ENCODE results near the gene CLCA2. TPM values are rescaled to one million over a fixed set of nuclear protein-coding genes. Genes with fewer than 3 reads are reported as not detected.

CLCA2 gene
- total RNA-seq, 1 experiment from 2014 or later = not detected

DNA sequence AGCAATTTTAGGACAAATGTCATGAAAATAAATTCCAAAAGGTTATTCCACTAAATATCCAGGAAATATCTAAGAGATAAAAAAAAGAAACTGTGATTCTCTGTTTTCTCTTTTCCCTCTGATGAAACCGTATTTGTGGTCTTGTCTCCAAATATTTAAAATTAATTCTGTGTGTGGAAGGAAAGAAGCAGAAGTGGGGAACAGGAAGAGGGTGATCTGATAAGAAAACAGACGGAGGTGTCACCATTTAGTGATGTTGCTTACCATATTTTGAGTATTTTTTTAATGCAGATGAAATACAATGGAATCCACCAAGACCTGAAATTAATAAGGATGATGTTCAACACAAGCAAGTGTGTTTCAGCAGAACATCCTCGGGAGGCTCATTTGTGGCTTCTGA is 74.3 kb downstream of the CLCA2 start:
- H3K36me3 Mint-ChIP-seq (ENCODE audit: insufficient read depth in 1 of 3, low read depth in 3 of 3) = peaks cover 0 to 1% (median 0%) of the 10 kb centered on the region in 3 experiments; a peak in 1 of 7 replicates
- Histone ChIP-seq H3T11ph (ENCODE audit: low read length) (no peak overlapping the region), H3K18ac (ENCODE audit: insufficient read length, low read depth, low read length) (no peak overlapping the region), H3K79me2 (ENCODE audit: insufficient read depth, low read length) (no peaks in the 10 kb centered on the region), H2AK5ac (ENCODE audit: insufficient read length, low read length) (no peak overlapping the region), H4K91ac (ENCODE audit: insufficient read length, low read depth, low read length) (no peak overlapping the region), H2AFZ (ENCODE audit: low read length) (no peak overlapping the region), H3K9me3 (ENCODE audit: control insufficient read depth, low read depth, low read length) (no peaks in the 10 kb centered on the region), H3K27ac (ENCODE audit: insufficient read length, low read depth, low read length) (no peak overlapping the region), H3K4me2 (ENCODE audit: insufficient read depth, insufficient read length, low read length) (no peak overlapping the region), H3K23ac (ENCODE audit: insufficient read length, low read depth, low read length) (no peak overlapping the region), H3K4ac (ENCODE audit: low read depth, low read length) (no peak overlapping the region), H3K27me3 (ENCODE audit: insufficient read depth, low read length) (no peaks in the 10 kb centered on the region), H2BK5ac (ENCODE audit: insufficient read length, low read length) (no peak overlapping the region), H3K23me2 (ENCODE audit: insufficient read length, low read depth, low read length, poor library complexity, severe bottlenecking) (peaks cover 8% of the 10 kb centered on the region), H2BK120ac (ENCODE audit: low read depth, low read length, poor library complexity, severe bottlenecking) (no peak overlapping the region), H4K8ac (replicated peaks; ENCODE audit: insufficient read length, low read depth, low read length) (no peak overlapping the region), H2BK20ac (ENCODE audit: low read depth, low read length, poor library complexity, severe bottlenecking) (no peak overlapping the region), H3K14ac (ENCODE audit: insufficient read depth, low read length) (no peak overlapping the region), H3K4me1 (ENCODE audit: insufficient read depth, low read length) (no peaks in the 10 kb centered on the region; the same call in 1 of the 2 replicates), H2BK12ac (ENCODE audit: insufficient read length, low read depth, low read length) (no peak overlapping the region), H4K5ac (ENCODE audit: insufficient read length, low read depth, low read length) (no peak overlapping the region), H4K20me1 (ENCODE audit: control insufficient read depth, insufficient read depth, insufficient read length) (no peaks in the 10 kb centered on the region), H3K9ac (ENCODE audit: extremely low read depth, insufficient read length, low read length) (no peak overlapping the region), H2BK15ac (ENCODE audit: low read depth, low read length) (no peak overlapping the region), H3K56ac (ENCODE audit: insufficient read length, low read depth, low read length) (no peak overlapping the region), H3K79me1 (ENCODE audit: insufficient read depth, low read depth, low read length, poor library complexity, severe bottlenecking) (no peaks in the 10 kb centered on the region)
- DNase-seq = no peak
- WGBS (ENCODE audit: extremely low coverage, insufficient read length, low lambda C conversion rate) = no CpG with 5 or more reads among the region's 3 CpGs
- peaks cover 11 to 19% of the 10 kb centered on the region in 2 experiments for H3K4me1 Mint-ChIP-seq
- H3K9me3 Mint-ChIP-seq = peaks cover 2 to 3% of the 10 kb centered on the region in 2 experiments; a peak in 2 of 5 replicates
- no peaks in the 10 kb centered on the region for H3K27me3 Mint-ChIP-seq (ENCODE audit: low read depth)
- TF ChIP-seq, protein P1, sequence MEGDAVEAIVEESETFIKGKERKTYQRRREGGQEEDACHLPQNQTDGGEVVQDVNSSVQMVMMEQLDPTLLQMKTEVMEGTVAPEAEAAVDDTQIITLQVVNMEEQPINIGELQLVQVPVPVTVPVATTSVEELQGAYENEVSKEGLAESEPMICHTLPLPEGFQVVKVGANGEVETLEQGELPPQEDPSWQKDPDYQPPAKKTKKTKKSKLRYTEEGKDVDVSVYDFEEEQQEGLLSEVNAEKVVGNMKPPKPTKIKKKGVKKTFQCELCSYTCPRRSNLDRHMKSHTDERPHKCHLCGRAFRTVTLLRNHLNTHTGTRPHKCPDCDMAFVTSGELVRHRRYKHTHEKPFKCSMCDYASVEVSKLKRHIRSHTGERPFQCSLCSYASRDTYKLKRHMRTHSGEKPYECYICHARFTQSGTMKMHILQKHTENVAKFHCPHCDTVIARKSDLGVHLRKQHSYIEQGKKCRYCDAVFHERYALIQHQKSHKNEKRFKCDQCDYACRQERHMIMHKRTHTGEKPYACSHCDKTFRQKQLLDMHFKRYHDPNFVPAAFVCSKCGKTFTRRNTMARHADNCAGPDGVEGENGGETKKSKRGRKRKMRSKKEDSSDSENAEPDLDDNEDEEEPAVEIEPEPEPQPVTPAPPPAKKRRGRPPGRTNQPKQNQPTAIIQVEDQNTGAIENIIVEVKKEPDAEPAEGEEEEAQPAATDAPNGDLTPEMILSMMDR (conservative IDR thresholded peaks at IDR 0.05) = no peak
- no peak overlapping the region for H3K27ac Mint-ChIP-seq
- no peak overlapping the region for H3K4me3 Mint-ChIP-seq

Data from H9 (cell line).